ENCODE data around the gene ZNF621. TPM values are rescaled to one million over a fixed set of nuclear protein-coding genes. Genes with fewer than 3 reads are reported as not detected.

ZNF621 gene
- total and polyA plus RNA-seq, 2 of the 8 experiments (the other 6 are each of a cell fraction or from before 2014, with no cell fraction given): 10.9 to 15.4 TPM

DNA sequence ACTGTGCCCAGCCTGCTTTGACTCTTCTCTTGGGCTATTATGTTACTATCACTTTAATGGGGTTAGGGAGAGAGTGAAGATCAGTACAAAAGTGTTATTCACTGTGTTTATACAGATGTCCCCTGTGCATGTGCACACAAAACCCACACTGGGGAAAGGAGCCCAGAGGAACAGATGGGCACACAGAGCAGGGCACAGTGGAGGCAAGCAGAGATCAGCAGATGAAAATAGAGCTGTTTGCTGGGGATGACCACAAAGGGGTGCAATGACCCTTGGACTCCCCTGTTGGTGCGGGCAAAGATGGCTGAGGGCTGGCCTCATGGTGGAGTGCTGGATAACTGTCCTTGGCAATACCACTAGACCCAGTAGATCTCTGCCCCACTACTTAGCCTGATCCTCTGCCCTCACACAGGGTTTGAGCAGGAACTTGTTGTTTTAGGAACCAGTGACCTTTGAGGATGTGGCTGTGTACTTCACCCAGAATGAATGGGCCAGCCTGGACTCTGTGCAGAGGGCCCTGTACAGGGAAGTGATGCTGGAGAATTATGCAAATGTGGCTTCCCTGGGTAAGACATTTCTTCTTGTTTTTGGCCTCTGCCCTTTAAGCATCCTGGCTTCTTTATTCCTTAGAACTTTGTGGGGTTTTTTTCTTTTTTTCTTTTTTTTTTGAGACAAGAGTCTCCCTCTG, 13.6 kb upstream of the ZNF621 start (continued):
- TF ChIP-seq, protein P1, sequence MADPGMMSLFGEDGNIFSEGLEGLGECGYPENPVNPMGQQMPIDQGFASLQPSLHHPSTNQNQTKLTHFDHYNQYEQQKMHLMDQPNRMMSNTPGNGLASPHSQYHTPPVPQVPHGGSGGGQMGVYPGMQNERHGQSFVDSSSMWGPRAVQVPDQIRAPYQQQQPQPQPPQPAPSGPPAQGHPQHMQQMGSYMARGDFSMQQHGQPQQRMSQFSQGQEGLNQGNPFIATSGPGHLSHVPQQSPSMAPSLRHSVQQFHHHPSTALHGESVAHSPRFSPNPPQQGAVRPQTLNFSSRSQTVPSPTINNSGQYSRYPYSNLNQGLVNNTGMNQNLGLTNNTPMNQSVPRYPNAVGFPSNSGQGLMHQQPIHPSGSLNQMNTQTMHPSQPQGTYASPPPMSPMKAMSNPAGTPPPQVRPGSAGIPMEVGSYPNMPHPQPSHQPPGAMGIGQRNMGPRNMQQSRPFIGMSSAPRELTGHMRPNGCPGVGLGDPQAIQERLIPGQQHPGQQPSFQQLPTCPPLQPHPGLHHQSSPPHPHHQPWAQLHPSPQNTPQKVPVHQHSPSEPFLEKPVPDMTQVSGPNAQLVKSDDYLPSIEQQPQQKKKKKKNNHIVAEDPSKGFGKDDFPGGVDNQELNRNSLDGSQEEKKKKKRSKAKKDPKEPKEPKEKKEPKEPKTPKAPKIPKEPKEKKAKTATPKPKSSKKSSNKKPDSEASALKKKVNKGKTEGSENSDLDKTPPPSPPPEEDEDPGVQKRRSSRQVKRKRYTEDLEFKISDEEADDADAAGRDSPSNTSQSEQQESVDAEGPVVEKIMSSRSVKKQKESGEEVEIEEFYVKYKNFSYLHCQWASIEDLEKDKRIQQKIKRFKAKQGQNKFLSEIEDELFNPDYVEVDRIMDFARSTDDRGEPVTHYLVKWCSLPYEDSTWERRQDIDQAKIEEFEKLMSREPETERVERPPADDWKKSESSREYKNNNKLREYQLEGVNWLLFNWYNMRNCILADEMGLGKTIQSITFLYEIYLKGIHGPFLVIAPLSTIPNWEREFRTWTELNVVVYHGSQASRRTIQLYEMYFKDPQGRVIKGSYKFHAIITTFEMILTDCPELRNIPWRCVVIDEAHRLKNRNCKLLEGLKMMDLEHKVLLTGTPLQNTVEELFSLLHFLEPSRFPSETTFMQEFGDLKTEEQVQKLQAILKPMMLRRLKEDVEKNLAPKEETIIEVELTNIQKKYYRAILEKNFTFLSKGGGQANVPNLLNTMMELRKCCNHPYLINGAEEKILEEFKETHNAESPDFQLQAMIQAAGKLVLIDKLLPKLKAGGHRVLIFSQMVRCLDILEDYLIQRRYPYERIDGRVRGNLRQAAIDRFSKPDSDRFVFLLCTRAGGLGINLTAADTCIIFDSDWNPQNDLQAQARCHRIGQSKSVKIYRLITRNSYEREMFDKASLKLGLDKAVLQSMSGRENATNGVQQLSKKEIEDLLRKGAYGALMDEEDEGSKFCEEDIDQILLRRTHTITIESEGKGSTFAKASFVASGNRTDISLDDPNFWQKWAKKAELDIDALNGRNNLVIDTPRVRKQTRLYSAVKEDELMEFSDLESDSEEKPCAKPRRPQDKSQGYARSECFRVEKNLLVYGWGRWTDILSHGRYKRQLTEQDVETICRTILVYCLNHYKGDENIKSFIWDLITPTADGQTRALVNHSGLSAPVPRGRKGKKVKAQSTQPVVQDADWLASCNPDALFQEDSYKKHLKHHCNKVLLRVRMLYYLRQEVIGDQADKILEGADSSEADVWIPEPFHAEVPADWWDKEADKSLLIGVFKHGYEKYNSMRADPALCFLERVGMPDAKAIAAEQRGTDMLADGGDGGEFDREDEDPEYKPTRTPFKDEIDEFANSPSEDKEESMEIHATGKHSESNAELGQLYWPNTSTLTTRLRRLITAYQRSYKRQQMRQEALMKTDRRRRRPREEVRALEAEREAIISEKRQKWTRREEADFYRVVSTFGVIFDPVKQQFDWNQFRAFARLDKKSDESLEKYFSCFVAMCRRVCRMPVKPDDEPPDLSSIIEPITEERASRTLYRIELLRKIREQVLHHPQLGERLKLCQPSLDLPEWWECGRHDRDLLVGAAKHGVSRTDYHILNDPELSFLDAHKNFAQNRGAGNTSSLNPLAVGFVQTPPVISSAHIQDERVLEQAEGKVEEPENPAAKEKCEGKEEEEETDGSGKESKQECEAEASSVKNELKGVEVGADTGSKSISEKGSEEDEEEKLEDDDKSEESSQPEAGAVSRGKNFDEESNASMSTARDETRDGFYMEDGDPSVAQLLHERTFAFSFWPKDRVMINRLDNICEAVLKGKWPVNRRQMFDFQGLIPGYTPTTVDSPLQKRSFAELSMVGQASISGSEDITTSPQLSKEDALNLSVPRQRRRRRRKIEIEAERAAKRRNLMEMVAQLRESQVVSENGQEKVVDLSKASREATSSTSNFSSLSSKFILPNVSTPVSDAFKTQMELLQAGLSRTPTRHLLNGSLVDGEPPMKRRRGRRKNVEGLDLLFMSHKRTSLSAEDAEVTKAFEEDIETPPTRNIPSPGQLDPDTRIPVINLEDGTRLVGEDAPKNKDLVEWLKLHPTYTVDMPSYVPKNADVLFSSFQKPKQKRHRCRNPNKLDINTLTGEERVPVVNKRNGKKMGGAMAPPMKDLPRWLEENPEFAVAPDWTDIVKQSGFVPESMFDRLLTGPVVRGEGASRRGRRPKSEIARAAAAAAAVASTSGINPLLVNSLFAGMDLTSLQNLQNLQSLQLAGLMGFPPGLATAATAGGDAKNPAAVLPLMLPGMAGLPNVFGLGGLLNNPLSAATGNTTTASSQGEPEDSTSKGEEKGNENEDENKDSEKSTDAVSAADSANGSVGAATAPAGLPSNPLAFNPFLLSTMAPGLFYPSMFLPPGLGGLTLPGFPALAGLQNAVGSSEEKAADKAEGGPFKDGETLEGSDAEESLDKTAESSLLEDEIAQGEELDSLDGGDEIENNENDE (IDR thresholded peaks at IDR 0.05; ENCODE audit: insufficient replicate concordance, low read length): no peak
- no peak for TF ChIP-seq BACH1 (IDR thresholded peaks at IDR 0.05; ENCODE audit: low read length)
- no peak for TF ChIP-seq SRF (IDR thresholded peaks at IDR 0.05; ENCODE audit: low read depth, low read length)
- no peak for TF ChIP-seq CBX5 (IDR thresholded peaks at IDR 0.05; ENCODE audit: low read depth, low read length)
- no peak for TF ChIP-seq CREB1 (IDR thresholded peaks at IDR 0.05)
- no peak for TF ChIP-seq FOSL1 (IDR thresholded peaks at IDR 0.05; ENCODE audit: insufficient read depth, low read depth, low read length)
- TF ChIP-seq ASH2L (IDR thresholded peaks at IDR 0.05; ENCODE audit: low read length): no peak
- TF ChIP-seq YY1 (IDR thresholded peaks at IDR 0.05; ENCODE audit: low read depth, low read length): no peak
- no peak for TF ChIP-seq RFX5 (IDR thresholded peaks at IDR 0.05; ENCODE audit: borderline replicate concordance, low read depth, low read length)
- no peak for TF ChIP-seq CHD2 (IDR thresholded peaks at IDR 0.05; ENCODE audit: low read length)
- no peak for TF ChIP-seq POU5F1 (IDR thresholded peaks at IDR 0.05; ENCODE audit: low read depth, low read length)
- TF ChIP-seq CEBPB (IDR thresholded peaks at IDR 0.05; ENCODE audit: low read depth, low read length): no peak

All from H1 (cell line).